Endometrial microvascular endothelial cells (primary cell): ENCODE data around the gene DLGAP1. TPM values are rescaled to one million over a fixed set of nuclear protein-coding genes. Genes with fewer than 3 reads are reported as not detected.

Source experiments
- in situ Hi-C: cut with HindIII; loops from 2 replicates; pipeline ENCODE4 v1.10.0; 2017; ENCODE audit warnings: low sequenced_read_pairs, low pct_unique_long_range_greater_than_20kb; ENCODE audit errors: inconsistent ontology term
- total RNA-seq: library from RNA; depleted of rRNA; stranded (reverse); fragments of >200 nt; gene quantifications from one replicate; pipeline ENCODE4 v1.2.3, GENCODE V29; 2015; ENCODE audit errors: inconsistent ontology term

DLGAP1 gene
- total RNA-seq, 1 donor from 2014 or later, result not detected

GRCh38 chr18:3830604-3831003, 624.5 kb downstream of the DLGAP1 start:
- in situ Hi-C loops, result no loop called here

- in situ Hi-C loops, result no loop called here
Measured at GRCh38 chr18:3827236-3827845, 627.8 kb downstream of the DLGAP1 start.

- in situ Hi-C loops, result no loop called here
Measured at GRCh38 chr18:3826021-3826420, 629.1 kb downstream of the DLGAP1 start.

GRCh38 chr18:3824101-3824500, 631.0 kb downstream of the DLGAP1 start:
- in situ Hi-C loops, result no loop called here

- in situ Hi-C loops, result no loop called here
Measured at GRCh38 chr18:3823073-3823472, 632.0 kb downstream of the DLGAP1 start.

GRCh38 chr18:3821524-3821923, 633.6 kb downstream of the DLGAP1 start:
- in situ Hi-C loops, result no loop called here

- in situ Hi-C loops, result no loop called here
Measured at GRCh38 chr18:3819961-3820360, 635.1 kb downstream of the DLGAP1 start.

- in situ Hi-C loops, result no loop called here
Measured at GRCh38 chr18:3816610-3817363, 638.3 kb downstream of the DLGAP1 start.

- in situ Hi-C loops, result no loop called here
Measured at GRCh38 chr18:3815991-3816390, 639.1 kb downstream of the DLGAP1 start.

GRCh38 chr18:3814816-3815215, 640.3 kb downstream of the DLGAP1 start:
- in situ Hi-C loops, result no loop called here

- in situ Hi-C loops, result no loop called here
Measured at GRCh38 chr18:3810296-3810695, 644.8 kb downstream of the DLGAP1 start.

GRCh38 chr18:3808985-3809780, 645.9 kb downstream of the DLGAP1 start:
- in situ Hi-C loops, result no loop called here

- in situ Hi-C loops, result no loop called here
Measured at GRCh38 chr18:3806656-3807055, 648.5 kb downstream of the DLGAP1 start.

GRCh38 chr18:3804336-3804735, 650.8 kb downstream of the DLGAP1 start:
- in situ Hi-C loops, result no loop called here

- in situ Hi-C loops, result no loop called here
Measured at GRCh38 chr18:3803350-3803749, 651.8 kb downstream of the DLGAP1 start.

- in situ Hi-C loops, result no loop called here
Measured at GRCh38 chr18:3799515-3799914, 655.6 kb downstream of the DLGAP1 start.

- in situ Hi-C loops, result no loop called here
Measured at GRCh38 chr18:3798032-3798431, 657.1 kb downstream of the DLGAP1 start.

- in situ Hi-C loops, result no loop called here
Measured at GRCh38 chr18:3796434-3796833, 658.7 kb downstream of the DLGAP1 start.

GRCh38 chr18:3794537-3795348, 660.4 kb downstream of the DLGAP1 start:
- in situ Hi-C loops, result no loop called here
